Activated naive CD4-positive, alpha-beta T cell treated with Interleukin-2 at 50 U/mL for 16 hours (primary cell): ENCODE measurements around the gene CA5A.

Experiments
- DNase-seq: peaks from one replicate; pipeline ENCODE4 v3.0.0-alpha.2; 2020

CA5A gene

GRCh38 chr16:87961623-87962022, 25.3 kb upstream of the CA5A start:
- DNase-seq = no peak

- no peak for DNase-seq
Measured at GRCh38 chr16:87960852-87961251, 24.5 kb upstream of the CA5A start.

GRCh38 chr16:87960296-87960695, 24.0 kb upstream of the CA5A start:
- DNase-seq = no peak

- DNase-seq = no peak
Measured at GRCh38 chr16:87959391-87959990, 23.2 kb upstream of the CA5A start.

GRCh38 chr16:87958632-87959031, 22.3 kb upstream of the CA5A start:
- no peak for DNase-seq

- no peak for DNase-seq
Measured at GRCh38 chr16:87957296-87958094, 21.2 kb upstream of the CA5A start.

GRCh38 chr16:87956365-87957231, 20.3 kb upstream of the CA5A start:
- DNase-seq = peak; percentile 76

- no peak for DNase-seq
Measured at GRCh38 chr16:87956098-87956364, 19.7 kb upstream of the CA5A start.

- DNase-seq = no peak
Measured at GRCh38 chr16:87955302-87956097, 19.2 kb upstream of the CA5A start.

- no peak for DNase-seq
Measured at GRCh38 chr16:87954826-87955225, 18.5 kb upstream of the CA5A start.

GRCh38 chr16:87954361-87954760, 18.0 kb upstream of the CA5A start:
- no peak for DNase-seq

- no peak for DNase-seq
Measured at GRCh38 chr16:87953308-87954215, 17.2 kb upstream of the CA5A start.

- no peak for DNase-seq
Measured at GRCh38 chr16:87952751-87953150, 16.4 kb upstream of the CA5A start.

GRCh38 chr16:87951552-87952538, 15.5 kb upstream of the CA5A start:
- DNase-seq = peak; percentile 34

GRCh38 chr16:87950765-87951551, 14.6 kb upstream of the CA5A start, which contains the start of gene BANP:
Gene BANP (plus strand): TSS chr16:87951434. CDS start chr16:87975116, 23,682 bp downstream.
- peak; percentile 97 for DNase-seq

GRCh38 chr16:87949071-87949744, 12.9 kb upstream of the CA5A start:
- no peak for DNase-seq

- no peak for DNase-seq
Measured at GRCh38 chr16:87948735-87949070, 12.4 kb upstream of the CA5A start.

- DNase-seq = no peak
Measured at GRCh38 chr16:87948119-87948545, 11.8 kb upstream of the CA5A start.
